Activated naive CD4-positive, alpha-beta T cell treated with anti-CD3 and anti-CD28 coated beads, Interleukin-2, amount 50 U/mL, for 72 hours (primary cell): ENCODE results near the gene SON. TPM values are rescaled to one million over a fixed set of nuclear protein-coding genes. Genes with fewer than 3 reads are reported as not detected.
"Not testable (repeated sequence)": the region's sequence is repeated elsewhere in the genome, so short reads cannot be mapped to it uniquely, and the experiment has no call there.

Source experiments
- ATAC-seq, 2 donors: fragments of 150-1000 bp; cut with Tn5 transposase; 2 replicates each; pipeline ENCODE4 v1.10.0; 2021; ENCODE audit warnings: mild to moderate bottlenecking in 2 of 2, moderate library complexity in 2 of 2
- DNase-seq, 2 donors: peaks; one replicate each; pipeline ENCODE4 v3.0.0; 2021 to 2022; ENCODE audit warnings: low spot score in 2 of 2
- H3K27ac Mint-ChIP-seq, 2 donors: one replicate each; pipeline ENCODE4 v1.8.0; 2022; ENCODE audit warnings: mild to moderate bottlenecking in 2 of 2, mixed read lengths in 2 of 2
- H3K36me3 Mint-ChIP-seq, 2 donors: one replicate each; pipeline ENCODE4 v1.8.0; 2022; ENCODE audit warnings: mixed read lengths in 2 of 2
- H3K9me3 Mint-ChIP-seq, 2 donors: one replicate each; pipeline ENCODE4 v1.8.0; 2022; ENCODE audit warnings: mixed read lengths in 2 of 2
- total RNA-seq, 2 donors: library from RNA; stranded (reverse); gene quantifications; one replicate each; pipeline ENCODE4 v1.2.3, GENCODE V29; 2022

SON gene, protein sequence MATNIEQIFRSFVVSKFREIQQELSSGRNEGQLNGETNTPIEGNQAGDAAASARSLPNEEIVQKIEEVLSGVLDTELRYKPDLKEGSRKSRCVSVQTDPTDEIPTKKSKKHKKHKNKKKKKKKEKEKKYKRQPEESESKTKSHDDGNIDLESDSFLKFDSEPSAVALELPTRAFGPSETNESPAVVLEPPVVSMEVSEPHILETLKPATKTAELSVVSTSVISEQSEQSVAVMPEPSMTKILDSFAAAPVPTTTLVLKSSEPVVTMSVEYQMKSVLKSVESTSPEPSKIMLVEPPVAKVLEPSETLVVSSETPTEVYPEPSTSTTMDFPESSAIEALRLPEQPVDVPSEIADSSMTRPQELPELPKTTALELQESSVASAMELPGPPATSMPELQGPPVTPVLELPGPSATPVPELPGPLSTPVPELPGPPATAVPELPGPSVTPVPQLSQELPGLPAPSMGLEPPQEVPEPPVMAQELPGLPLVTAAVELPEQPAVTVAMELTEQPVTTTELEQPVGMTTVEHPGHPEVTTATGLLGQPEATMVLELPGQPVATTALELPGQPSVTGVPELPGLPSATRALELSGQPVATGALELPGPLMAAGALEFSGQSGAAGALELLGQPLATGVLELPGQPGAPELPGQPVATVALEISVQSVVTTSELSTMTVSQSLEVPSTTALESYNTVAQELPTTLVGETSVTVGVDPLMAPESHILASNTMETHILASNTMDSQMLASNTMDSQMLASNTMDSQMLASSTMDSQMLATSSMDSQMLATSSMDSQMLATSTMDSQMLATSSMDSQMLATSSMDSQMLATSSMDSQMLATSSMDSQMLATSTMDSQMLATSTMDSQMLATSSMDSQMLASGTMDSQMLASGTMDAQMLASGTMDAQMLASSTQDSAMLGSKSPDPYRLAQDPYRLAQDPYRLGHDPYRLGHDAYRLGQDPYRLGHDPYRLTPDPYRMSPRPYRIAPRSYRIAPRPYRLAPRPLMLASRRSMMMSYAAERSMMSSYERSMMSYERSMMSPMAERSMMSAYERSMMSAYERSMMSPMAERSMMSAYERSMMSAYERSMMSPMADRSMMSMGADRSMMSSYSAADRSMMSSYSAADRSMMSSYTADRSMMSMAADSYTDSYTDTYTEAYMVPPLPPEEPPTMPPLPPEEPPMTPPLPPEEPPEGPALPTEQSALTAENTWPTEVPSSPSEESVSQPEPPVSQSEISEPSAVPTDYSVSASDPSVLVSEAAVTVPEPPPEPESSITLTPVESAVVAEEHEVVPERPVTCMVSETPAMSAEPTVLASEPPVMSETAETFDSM (N-terminal part only)
- 100 to 1,000 TPM; 271 to 344 TPM for total RNA-seq

DNA sequence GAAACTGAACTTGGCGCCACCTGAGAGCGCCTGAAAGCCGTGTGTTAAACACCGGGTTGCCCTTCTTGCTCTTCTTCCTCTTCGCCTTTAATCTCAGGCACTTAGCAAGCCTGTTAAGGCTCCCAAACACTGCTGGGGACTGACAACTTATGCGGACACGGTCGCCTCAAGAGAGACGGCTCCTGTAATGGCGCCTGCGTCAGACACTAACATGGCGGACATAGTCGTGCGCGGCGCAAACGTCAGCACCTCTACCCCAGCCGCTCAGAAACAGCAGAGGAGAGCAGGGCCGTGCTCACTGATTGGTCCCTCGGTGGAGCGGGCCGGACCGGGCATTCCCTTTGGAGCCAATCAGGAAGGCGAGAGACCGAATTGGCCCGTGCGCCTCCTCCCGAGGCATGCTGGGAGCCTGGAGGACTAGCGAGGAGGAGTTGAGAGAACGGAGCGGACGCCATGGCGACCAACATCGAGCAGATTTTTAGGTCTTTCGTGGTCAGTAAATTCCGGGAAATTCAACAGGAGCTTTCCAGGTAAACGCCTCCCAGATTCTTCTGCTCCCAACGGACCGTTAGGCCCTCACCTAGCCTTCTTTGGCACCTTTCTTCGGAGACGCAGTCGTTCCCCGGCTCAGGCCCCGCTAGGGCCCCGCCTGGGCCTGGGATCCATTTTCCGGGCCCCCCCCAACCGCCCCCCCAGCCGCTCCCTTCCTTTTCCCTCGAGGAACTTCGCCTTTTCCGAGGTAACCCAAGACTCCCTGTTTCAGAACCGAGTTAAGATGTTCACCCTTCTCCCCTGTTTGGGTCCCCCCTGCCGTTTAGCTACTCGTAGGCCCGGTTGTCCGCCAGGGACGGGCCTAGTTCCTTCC lies at the start of gene SON:
TSS of gene SON (plus strand) at position 399 of the 865 bp plus-strand sequence. CDS start at position 454, 55 bp downstream.
- DNase-seq (peak; percentile 94 to 98), ATAC-seq (peak; percentile 95 to 96)
- peak within 1 kb of the TSS; percentile 99 to 100 for H3K27ac Mint-ChIP-seq
- H3K36me3 Mint-ChIP-seq: peaks cover 42 to 67% of the 10 kb centered on the region in 2 donors
- H3K9me3 Mint-ChIP-seq: no peaks in the 10 kb centered on the region

DNA sequence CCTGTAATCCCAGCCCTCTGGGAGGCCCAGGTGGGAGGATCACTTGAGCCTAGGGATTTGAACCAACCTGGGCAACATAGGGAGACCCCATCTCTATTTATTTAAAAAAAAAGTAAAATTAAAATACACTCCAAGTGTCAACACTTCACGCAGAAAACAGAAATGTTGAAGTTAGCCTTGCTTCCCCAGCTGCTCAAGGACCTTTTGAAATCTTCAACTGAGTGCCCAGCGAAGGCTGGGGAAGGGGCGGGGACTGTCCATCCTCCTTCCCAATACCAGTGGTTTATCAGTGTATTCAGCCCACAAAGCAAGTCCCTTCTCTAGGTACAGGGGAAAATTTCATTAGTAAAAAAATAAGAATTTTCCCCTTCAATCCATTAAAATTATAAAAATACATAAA lies 49.1 kb upstream of the SON start:
- no peaks in the 10 kb centered on the region for H3K9me3 Mint-ChIP-seq
- peaks cover 0 to 4% of the 10 kb centered on the region in 2 donors for H3K36me3 Mint-ChIP-seq
- H3K27ac Mint-ChIP-seq: no peak overlapping the region
- no peak for DNase-seq
- no peak for ATAC-seq

DNA sequence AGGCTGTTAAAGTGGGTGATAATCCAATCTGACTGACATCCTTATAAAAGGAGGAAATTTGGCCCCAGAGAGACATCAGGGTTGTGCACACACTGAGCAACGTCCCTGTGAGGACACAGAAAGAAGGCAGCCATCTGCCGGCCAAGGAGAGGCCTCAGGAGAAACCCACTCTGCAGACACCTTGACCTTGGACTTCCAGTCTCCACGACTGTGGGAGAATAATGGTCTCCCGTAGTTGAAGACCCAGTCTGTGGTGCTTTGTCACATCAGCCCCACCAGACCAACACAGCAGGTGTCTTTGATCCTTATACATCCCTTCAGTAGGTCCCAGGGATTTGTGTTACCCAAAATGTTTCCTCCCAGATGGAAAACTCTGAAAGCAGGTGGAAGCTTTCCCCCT lies 47.1 kb upstream of the SON start:
- ATAC-seq (no peak), DNase-seq (no peak)
- no peak overlapping the region for H3K27ac Mint-ChIP-seq
- no peaks in the 10 kb centered on the region for H3K9me3 Mint-ChIP-seq
- peaks cover 0 to 4% of the 10 kb centered on the region in 2 donors for H3K36me3 Mint-ChIP-seq

DNA sequence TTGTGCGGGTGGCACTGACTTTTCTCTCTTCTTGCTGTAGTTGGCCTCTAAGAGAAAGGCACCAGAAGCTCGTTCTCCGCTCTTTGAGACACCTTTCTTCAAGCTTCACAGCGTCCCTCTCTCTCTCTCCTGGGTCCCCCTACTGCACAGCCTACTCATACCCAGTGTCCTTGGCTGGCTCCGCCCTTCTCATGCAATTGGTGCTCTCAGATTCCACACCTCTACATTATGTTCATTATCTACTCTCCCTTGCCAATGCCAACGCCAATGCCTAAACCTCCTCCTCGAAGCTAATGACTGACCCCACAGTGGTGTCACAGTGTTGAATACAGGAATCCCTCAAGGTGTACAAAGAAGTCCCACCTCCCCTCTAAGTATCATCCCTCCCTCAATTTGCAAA lies 46.5 kb upstream of the SON start:
- Mint-ChIP-seq H3K27ac (no peak overlapping the region), H3K36me3 (peaks cover 0 to 4% of the 10 kb centered on the region in 2 donors), H3K9me3 (no peaks in the 10 kb centered on the region)
- DNase-seq (no peak), ATAC-seq (no peak)

DNA sequence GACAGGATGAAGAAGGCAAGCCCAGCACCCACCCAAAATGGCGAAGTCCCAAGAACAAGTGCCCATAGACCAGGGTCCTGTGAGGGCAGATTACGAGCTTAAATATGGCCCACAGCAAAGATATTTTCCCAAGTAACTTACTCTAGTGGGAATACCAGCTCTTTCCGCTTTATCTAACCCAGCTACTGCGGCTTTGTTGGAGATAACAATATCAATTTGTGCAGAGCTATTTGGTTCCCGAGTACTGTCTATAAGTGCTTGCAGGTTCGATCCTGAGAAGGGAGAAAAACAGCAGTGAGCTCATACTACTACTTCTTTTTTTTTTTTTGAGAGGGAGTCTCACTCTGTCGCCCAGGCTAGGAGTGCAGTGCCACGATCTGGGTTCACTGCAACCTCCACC lies 37.0 kb upstream of the SON start:
- DNase-seq (no peak), ATAC-seq (no peak)
- H3K36me3 Mint-ChIP-seq: peaks cover 22 to 47% of the 10 kb centered on the region in 2 donors
- H3K9me3 Mint-ChIP-seq: no peaks in the 10 kb centered on the region
- no peak overlapping the region for H3K27ac Mint-ChIP-seq

DNA sequence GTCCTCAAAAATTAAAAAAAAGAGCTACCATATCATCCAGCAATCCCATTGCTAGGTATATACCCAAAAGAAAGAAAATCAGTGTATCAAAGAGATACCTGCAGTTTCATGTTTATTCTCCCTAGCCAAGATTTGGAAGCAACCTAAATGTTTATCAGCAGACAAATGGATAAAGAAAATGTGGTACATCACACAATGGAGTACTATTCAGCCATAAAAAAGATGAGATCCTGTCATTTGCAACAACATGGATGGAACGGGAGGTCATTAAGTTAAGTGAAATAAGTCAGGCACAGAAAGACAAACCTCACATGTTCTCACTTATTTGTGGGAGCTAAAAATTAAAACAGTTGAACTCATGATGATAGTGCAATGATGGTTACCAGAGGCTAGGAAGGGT lies 35.8 kb upstream of the SON start:
- H3K36me3 Mint-ChIP-seq: peaks cover 22 to 53% of the 10 kb centered on the region in 2 donors
- ATAC-seq, H3K27ac Mint-ChIP-seq, H3K9me3 Mint-ChIP-seq, DNase-seq: not testable (repeated sequence)

DNA sequence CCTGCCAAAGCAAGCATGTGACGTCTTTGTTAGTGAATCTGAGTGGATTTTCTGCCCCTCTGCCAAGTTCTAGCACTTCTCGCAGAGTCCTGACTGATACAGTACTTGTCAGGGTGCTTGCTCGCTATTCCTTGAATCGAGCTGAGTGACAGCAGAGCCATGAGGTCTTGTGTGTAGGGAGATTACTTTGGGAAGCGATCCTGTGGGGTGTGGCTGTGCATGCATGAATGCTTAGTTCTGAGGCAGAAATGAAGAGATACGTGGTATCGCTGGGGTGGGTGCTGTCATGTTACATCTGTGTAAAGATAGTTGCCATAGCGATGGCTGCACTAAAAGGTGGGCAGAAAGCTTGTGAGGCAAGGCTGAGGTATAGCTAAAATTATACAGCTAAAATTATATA lies 32.0 kb upstream of the SON start:
- DNase-seq (no peak), ATAC-seq (no peak)
- H3K9me3 Mint-ChIP-seq: no peaks in the 10 kb centered on the region
- no peak overlapping the region for H3K27ac Mint-ChIP-seq
- peaks cover 6 to 42% of the 10 kb centered on the region in 2 donors for H3K36me3 Mint-ChIP-seq

DNA sequence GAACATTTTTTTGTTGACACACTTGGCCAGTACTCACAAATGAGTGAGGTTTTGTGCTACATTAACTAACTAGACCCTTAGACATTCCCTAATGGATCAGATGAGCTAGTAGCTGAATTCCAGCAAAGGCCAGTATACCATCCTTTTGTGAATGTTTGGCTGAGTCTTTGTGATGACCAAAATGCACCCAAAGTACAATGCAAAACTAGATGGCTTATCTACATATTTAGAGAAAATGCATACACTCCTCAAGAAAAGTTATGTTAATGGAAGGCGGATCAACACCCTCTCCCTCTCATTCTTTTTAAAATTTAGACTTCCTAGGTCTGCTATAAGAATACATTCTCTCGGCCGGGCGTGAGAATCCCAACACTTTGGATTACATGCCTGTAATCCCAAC lies 31.2 kb upstream of the SON start:
- Mint-ChIP-seq H3K36me3 (peaks cover 9 to 37% of the 10 kb centered on the region in 2 donors), H3K9me3 (no peaks in the 10 kb centered on the region), H3K27ac (no peak overlapping the region)
- ATAC-seq: no peak
- DNase-seq: no peak

DNA sequence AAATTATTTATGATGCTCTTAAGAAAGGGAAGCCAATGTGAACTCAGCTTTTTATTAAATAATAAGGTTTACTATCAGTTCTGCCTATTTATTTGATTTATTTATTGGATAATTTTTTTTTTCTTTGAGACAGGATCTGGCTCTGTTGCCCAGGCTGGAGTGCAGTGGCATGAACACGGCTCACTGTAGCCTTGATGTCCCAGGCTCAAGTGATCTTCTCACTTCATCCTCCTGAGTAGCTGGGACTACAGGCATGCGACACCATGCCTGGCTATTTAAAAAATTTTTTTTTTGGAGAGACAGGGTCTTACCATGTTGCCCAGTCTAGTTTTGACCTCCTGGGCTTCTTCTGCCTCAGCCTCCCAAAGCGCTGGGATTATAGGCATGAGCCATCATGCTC lies 30.4 kb upstream of the SON start:
- H3K27ac Mint-ChIP-seq: no peak overlapping the region
- no peaks in the 10 kb centered on the region for H3K9me3 Mint-ChIP-seq
- DNase-seq: no peak
- H3K36me3 Mint-ChIP-seq: peaks cover 14 to 29% of the 10 kb centered on the region in 2 donors
- no peak for ATAC-seq

DNA sequence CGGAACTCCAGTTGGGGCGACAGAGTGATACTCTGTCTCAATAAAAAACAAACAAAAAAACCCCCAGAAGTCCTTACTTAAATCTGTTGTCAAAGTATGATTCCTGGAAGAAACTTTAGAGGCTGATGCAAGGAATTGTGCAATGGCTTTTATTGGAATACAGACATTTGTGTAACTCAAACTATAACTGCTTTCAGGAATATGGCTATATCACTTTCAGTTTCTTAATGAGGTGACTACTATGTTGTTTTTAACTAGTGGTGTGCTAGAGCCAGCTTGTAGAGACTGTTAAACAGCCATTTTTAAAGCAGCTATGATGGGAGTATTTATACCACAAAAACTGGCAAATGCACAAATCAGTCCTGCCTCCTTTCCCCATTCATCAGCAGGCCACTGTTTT lies 28.6 kb upstream of the SON start:
- Mint-ChIP-seq H3K36me3 (peaks cover 15 to 22% of the 10 kb centered on the region in 2 donors), H3K27ac (peak overlapping the region; percentile 57 to 65)
- ATAC-seq: peak; percentile 46 to 65

DNA sequence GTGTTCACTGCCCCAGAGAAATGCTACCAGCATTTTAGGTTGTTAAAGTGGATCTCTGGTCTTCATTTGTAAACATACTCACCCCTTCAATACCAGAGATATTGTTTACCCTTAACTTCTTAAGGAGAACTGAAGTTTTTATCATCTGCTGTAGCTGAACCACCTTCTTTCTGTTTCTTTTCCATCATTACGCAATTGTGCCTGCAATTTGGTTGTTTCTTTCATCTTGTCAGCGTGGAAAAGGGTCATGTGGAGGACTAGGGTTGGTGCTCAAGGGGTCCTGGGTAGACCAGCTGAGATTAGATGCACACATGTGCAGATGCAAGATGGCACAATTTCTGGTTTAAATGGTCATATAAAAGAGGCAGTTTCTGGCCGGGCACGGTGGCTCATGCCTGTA lies 23.9 kb upstream of the SON start:
- DNase-seq: no peak
- Mint-ChIP-seq H3K27ac (peak overlapping the region in 1 of 2 donors; percentile 32), H3K36me3 (peaks cover 15 to 19% of the 10 kb centered on the region in 2 donors), H3K9me3 (no peaks in the 10 kb centered on the region)
- ATAC-seq: no peak

More for the DNA sequence above, 28.6 kb upstream of the SON start:
- DNase-seq: no peak
- H3K9me3 Mint-ChIP-seq: no peaks in the 10 kb centered on the region

DNA sequence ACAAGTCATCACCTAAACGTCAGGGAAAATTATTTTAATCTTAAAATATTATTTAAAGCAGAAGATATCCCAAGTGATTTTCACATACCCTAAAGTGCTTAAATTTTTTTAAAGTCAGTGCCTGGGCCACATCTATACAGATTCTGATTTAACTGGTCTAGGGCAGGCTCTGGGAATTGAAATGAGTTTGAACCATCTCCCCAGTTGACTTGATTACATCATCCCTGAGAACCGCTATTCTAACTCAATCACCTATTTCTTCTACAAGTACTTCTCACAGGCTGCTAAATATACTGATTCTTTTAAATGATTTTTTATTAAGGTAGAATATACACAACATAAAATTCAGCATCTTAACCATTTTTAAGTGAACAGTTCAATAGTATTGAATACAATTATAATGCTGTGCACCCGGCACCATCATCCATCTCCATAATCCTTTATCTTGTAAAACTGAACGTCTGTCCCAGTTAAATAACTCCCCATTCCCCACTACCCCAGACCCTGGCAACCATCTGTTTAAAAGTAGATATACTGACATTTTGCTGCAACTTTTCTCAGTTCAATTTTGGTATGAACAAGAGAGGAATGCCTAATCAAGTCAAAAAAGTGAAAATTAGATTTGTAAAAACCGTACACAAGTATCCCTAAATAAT lies 20.4 kb upstream of the SON start:
- Mint-ChIP-seq H3K36me3 (peaks cover 10 to 20% of the 10 kb centered on the region in 2 donors), H3K9me3 (no peaks in the 10 kb centered on the region), H3K27ac (no peak overlapping the region)
- no peak for DNase-seq
- ATAC-seq: no peak

DNA sequence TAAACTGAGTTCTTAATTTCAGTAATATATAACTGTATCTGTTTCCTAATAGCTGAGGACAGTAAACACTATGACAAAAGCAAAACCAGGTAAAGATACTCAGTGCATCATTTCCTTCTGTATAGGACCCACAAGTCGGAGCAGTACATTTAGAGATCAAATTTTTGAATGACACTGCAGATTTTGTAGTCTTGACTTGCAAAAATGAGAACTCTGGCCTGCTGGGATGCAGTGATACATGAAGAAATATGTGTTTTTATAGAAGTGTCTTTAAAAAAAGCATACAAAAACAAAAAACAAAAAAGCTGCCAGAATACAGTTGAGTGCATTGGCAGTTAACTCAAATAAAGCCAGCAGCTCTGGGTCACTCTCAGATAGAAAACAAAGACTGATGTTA lies 19.9 kb upstream of the SON start:
- DNase-seq: no peak
- Mint-ChIP-seq H3K9me3 (no peaks in the 10 kb centered on the region), H3K27ac (no peak overlapping the region), H3K36me3 (peaks cover 9 to 21% of the 10 kb centered on the region in 2 donors)
- no peak for ATAC-seq

DNA sequence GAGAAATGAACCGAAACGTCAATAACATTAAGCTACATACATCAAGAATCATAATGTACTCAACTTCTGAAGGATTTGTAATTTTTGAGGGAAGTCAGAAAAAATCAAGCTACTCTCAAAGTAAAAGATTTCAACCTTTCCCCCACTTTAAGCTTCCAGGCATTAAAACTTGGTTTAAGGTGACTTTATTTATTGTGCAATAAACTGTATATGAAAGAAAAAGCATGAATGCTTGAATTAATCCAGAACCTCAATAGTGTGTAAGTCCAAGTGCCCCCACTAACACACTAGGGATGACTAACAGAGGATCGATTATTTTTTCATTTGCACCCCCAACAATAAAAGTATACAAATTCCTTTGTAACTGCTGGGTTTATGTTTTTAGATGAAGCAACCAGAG lies 11.8 kb upstream of the SON start:
- DNase-seq: no peak
- H3K36me3 Mint-ChIP-seq: peaks cover 17 to 19% of the 10 kb centered on the region in 2 donors
- ATAC-seq: no peak
- H3K27ac Mint-ChIP-seq: peak overlapping the region in 1 of 2 donors; percentile 0
- no peaks in the 10 kb centered on the region for H3K9me3 Mint-ChIP-seq

DNA sequence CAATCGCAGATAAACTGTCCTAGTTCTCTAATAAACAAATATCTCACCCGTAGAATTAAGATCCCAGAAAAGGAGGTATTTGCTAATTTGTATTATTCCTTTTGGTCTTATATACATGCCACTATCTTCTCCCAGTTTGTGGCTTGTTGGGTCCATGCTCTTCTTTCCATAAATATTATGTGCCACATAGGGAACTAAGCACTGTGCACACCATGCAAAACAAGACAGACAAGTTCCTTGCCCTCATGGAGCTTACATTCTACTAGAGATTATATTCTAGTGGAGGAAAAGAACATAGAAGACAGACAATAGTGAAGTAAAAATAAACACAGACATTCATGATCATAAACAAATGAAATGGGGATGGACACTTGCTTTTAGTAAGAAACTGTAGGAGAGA lies 5.6 kb upstream of the SON start:
- Mint-ChIP-seq H3K27ac (peak overlapping the region in 1 of 2 donors; percentile 39), H3K36me3 (peaks cover 36 to 51% of the 10 kb centered on the region in 2 donors), H3K9me3 (peaks cover 0 to 6% of the 10 kb centered on the region in 2 donors)
- DNase-seq (no peak), ATAC-seq (no peak)
